ENCODE results near the gene PTGR2.
A peak's percentile ranks its signal among the peaks of the same experiment; 100 is the strongest.
"Not testable (repeated sequence)": the region's sequence is repeated elsewhere in the genome, so short reads cannot be mapped to it uniquely, and the experiment has no call there.

The PTGR2 gene

GRCh38 chr14:73851567-73852382 lies at the start of gene PTGR2:
TSS of gene PTGR2 (plus strand) at chr14:73851831. CDS start at chr14:73858863, 7,032 bp downstream.
- DNase-seq (ENCODE audit: low read depth in 2 of 2), result peak; percentile 75 to 82

DNA sequence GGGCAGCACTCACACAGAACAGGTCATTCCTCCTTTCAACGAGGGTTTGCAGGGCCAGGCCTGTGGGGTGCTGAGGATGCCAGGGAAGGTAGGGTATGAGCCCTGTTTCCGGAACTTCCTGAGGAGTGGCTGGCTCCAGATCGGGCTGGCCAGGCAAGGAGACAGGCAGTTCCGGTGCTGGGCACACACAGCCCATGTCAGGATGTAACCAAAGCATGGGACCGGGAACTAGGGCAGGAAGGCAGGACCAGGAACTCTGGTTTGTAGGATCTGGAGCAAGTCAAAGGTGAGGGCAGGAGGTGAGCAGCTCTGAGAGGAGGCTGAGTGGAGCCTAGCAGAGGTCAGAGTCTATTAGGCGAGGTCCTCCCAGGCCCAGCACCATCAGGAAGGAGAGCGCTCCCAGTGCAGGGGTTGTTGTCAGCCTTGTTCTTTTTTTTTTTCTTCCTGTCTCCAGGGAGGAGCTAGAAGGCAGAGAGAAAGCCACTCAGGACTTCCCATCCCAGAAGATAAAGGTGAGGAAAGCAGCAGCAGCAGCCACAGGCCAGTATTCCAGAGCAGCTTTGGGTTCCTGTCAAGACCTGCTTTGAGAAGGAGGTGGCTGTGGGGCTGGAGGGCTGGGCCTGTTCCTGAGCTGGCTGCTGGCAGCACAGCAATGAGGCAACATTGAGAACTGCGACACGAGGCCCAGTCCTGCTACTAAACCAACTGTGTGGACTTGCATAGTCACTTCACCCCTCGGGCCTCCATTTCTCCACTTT lies 49.0 kb upstream of the PTGR2 start:
- DNase-seq (ENCODE audit: low read depth in 2 of 2), result no peak

- DNase-seq (ENCODE audit: low read depth in 2 of 2), result no peak
These were observed 47.0 kb upstream of the PTGR2 start for GRCh38 chr14:73804636-73805035.

DNA sequence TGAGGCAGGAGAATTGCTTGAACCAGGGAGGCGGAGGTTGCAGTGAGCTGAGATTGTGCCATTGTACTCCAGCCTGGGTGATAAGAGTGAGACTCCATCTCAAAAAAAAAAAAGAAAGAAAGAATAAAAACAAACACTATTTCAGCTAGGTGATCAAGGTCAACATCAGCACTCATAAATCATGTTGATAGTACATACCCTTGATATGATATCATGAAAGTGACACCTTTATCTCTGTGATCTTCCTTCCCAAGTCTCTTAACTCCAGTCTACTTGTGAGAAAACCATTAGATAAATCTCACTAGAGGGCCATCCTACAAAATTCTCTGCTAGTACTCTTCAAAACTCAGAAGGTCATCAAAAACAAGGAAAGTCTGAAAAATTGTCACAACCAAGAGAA lies 44.2 kb upstream of the PTGR2 start:
- no peak for DNase-seq (ENCODE audit: low read depth in 2 of 2)

GRCh38 chr14:73809391-73809790 lies 42.2 kb upstream of the PTGR2 start:
- no peak for DNase-seq (ENCODE audit: low read depth in 2 of 2)

DNA sequence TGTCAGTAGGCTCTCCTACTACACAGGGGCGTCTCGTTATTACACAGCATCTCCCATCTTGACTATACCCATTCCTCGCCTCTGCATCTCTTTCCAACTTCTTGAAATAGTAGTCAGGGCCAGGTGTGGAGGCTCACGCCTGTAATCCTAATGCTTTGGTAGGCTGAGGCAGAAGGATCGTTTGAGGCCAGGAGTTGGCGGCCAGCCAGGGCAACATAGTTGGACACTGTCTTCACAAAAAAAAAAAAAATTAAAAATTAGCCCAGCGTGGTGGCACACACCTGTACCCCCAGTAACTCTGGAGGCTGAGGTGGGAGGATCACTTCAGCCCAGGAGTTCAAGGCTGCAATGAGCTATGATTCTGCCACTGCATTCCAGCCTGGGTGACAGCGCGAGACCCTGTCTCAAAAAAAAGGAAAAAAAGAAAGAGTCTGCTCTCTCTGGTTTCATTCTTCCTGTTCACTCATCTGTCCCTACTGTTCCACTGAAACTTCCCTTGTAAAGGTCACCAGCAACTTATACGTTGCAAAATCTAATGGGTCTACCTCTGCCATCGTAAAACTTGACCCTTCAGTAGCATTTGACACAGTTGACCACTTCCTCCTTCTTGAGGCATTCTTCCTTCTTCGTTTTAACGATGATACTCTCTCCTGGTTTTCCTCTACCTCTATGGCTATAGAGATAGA lies 41.0 kb upstream of the PTGR2 start:
- DNase-seq (ENCODE audit: low read depth in 2 of 2), result no peak

- no peak for DNase-seq (ENCODE audit: low read depth in 2 of 2)
These were observed 40.5 kb upstream of the PTGR2 start for GRCh38 chr14:73811164-73811503.

DNA sequence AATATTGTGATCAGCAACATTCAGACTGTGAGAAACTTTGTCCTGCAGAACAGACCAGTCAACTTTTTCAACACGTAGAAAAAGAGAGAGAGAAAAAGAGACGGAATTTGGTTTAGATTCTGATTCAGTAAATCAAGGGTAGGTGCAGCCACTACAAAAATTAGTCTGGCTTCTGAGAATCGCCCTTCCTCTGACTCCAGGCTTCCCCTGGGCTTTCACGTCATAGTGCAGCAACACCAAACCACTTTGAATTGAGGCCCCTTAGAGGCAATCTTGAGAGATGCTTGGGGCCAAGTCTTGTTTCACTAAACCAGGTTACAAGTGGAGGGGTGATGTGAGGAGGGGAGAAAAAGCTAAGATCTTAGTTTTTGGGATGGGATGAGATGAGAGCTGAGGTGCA lies 37.5 kb upstream of the PTGR2 start:
- no peak for DNase-seq (ENCODE audit: low read depth in 2 of 2)

- DNase-seq (ENCODE audit: low read depth in 2 of 2), result no peak
These were observed 35.8 kb upstream of the PTGR2 start for GRCh38 chr14:73815849-73816248.

- DNase-seq (ENCODE audit: low read depth in 2 of 2), result no peak
These were observed 35.2 kb upstream of the PTGR2 start for GRCh38 chr14:73816393-73816816.

DNA sequence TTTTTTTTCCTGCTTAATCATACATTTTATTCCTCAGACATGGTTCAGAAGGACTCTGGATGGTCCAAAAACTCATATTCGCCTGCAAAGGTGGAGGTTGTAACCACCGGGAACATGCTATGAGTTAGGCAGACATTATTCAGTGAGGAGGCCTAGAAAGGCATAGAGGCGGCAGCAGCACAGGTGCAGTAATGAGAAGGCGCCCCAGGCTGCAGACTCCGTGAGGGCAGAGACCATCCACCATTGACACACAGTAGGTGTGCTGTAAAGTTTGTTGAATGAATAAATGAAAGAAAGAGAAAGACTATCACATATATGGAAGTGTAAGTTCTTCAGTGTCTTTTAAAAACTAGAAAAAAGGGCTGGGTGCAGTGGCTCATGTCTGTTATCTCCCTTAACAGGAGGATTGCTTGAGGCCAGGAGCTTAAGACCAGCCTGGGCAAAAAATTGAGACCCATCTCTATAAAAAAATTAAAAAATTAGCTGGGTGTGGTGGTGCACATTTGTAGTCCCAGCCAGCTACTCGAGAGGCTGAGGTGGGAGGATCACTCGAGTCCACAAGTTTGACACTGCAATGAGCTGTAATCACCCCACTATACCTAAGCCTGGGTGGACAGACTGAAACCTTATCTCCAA lies 34.5 kb upstream of the PTGR2 start:
- no peak for DNase-seq (ENCODE audit: low read depth in 2 of 2)

DNA sequence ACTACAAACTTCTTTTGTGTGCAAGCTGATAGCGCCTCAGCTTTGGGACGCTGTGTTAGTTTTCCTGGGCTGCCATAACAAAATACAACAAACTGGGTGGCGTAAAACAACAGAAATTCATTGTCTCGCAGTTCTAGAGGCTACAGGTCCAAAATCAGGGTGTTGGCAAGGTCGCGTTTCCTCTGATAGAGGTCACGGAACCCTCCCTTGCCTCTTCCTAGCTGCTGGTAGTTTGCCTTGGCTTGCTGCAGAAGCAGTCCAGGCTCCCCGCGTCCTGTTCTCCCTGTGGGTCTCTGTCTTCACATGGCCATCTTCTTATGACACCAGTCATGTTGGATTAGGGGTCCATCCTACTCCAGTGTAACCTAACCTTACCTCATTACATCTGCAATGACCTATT lies 32.8 kb upstream of the PTGR2 start:
- DNase-seq (ENCODE audit: low read depth in 2 of 2), result no peak

- DNase-seq (ENCODE audit: low read depth in 2 of 2), result no peak
These were observed 31.0 kb upstream of the PTGR2 start for GRCh38 chr14:73820631-73821030.

GRCh38 chr14:73823339-73823885 lies 28.2 kb upstream of the PTGR2 start:
- DNase-seq (ENCODE audit: low read depth in 2 of 2), result no peak

GRCh38 chr14:73824127-73824526 lies 27.5 kb upstream of the PTGR2 start:
- no peak for DNase-seq (ENCODE audit: low read depth in 2 of 2)

DNA sequence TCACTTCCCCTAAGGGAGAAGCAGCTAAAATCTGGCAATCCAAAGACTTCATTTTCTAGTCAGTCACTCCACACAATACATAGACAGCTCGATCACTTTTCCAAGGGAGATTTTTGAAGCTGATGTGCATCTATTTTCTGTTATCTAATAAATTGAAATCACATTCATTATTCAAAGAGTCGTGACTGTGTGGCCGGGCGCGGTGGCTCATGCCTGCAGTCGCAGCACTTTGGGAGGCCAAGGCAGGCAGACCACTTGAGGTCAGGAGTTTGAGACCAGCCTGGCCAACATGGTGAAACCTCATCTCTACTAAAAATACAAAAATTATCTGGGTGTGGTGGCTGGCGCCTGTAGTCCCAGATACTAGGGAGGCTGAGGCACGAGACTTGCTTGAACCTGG lies 27.1 kb upstream of the PTGR2 start:
- DNase-seq (ENCODE audit: low read depth in 2 of 2), result no peak

GRCh38 chr14:73825551-73826188 lies 26.0 kb upstream of the PTGR2 start:
- DNase-seq (ENCODE audit: low read depth in 2 of 2), result peak; percentile 40 to 67

DNA sequence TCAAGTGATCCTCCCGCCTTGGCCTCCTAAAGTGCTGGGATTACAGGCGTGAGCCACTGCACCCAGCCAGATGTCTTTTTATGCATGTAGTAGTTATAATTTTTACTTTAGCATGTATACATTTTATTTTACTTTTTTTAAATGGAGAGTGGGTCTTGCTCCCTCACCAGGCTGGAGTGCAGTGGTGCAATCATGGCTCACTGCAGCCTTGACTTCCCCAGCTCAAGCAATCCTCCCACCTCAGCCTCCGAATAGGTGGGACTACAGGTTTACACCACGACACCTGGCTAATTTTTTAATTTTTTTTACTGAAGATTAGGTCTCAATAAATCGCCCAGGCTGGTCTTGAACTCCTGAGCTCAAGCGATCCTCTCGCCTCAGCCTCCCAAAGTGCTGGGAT lies 24.4 kb upstream of the PTGR2 start:
- not testable (repeated sequence) for DNase-seq (ENCODE audit: low read depth in 2 of 2)

GRCh38 chr14:73829071-73829470 lies 22.6 kb upstream of the PTGR2 start:
- DNase-seq (ENCODE audit: low read depth in 2 of 2), result no peak

GRCh38 chr14:73829526-73830431 lies 21.9 kb upstream of the PTGR2 start:
- DNase-seq (ENCODE audit: low read depth in 2 of 2), result no peak

Measured in stimulated activated CD8-positive, alpha-beta memory T cell treated with anti-CD3 and anti-CD28 coated beads, Interleukin-15, amount 100 ng/mL, for 4 hours (primary cell).